Epithelial cell of proximal tubule (primary cell): ENCODE measurements around the gene C9orf57. TPM values are rescaled to one million over a fixed set of nuclear protein-coding genes. Genes with fewer than 3 reads are reported as not detected.

ENCODE experiments used
- DNase-seq: peaks from one replicate; pipeline ENCODE4 v3.0.0-alpha.2; 2011; ENCODE audit warnings: low read depth
- H3K4me3 ChIP-seq: 2 replicates; pipeline ENCODE4 v1.5.1; 2011; ENCODE audit warnings: low read depth, mild to moderate bottlenecking, low read length
- CTCF ChIP-seq: conservative IDR thresholded peaks from 2 replicates; pipeline ENCODE4 v1.5.1; 2012; ENCODE audit warnings: low read depth, mild to moderate bottlenecking, low read length
- total RNA-seq: library from RNA; depleted of rRNA; stranded (reverse); fragments of >200 nt; gene quantifications from 2 replicates; pipeline ENCODE4 v1.2.3, GENCODE V29; 2015

Gene C9orf57
- total RNA-seq, 1 donor from 2014 or later: not detected

- peak; percentile 37 for DNase-seq
- no peak for TF ChIP-seq CTCF
- H3K4me3 ChIP-seq: no peak overlapping the region
Measured at GRCh38 chr9:72052122-72052521, 8.3 kb downstream of the C9orf57 start.

GRCh38 chr9:72048850-72049249, 11.6 kb downstream of the C9orf57 start:
- no peak for TF ChIP-seq CTCF
- DNase-seq: no peak
- H3K4me3 ChIP-seq: no peak overlapping the region

GRCh38 chr9:72046630-72047456, 13.6 kb downstream of the C9orf57 start:
- no peak for DNase-seq
- H3K4me3 ChIP-seq: no peak overlapping the region
- TF ChIP-seq CTCF: no peak

- no peak for TF ChIP-seq CTCF
- no peak overlapping the region for H3K4me3 ChIP-seq
- DNase-seq: no peak
Measured at GRCh38 chr9:72044095-72044494, 16.3 kb downstream of the C9orf57 start.

- peak; percentile 45 for TF ChIP-seq CTCF
Measured at GRCh38 chr9:72043576-72043975, 16.8 kb downstream of the C9orf57 start.

GRCh38 chr9:72042928-72043327, 17.5 kb downstream of the C9orf57 start:
- no peak for DNase-seq
- no peak overlapping the region for H3K4me3 ChIP-seq
- no peak for TF ChIP-seq CTCF

More at GRCh38 chr9:72043576-72043975, 16.8 kb downstream of the C9orf57 start:
- H3K4me3 ChIP-seq: no peak overlapping the region
- DNase-seq: no peak

GRCh38 chr9:72041775-72042194, 18.6 kb downstream of the C9orf57 start:
- DNase-seq: peak; percentile 99
- H3K4me3 ChIP-seq: peak overlapping the region; percentile 21
- no peak for TF ChIP-seq CTCF
